ENCODE data around the gene CXXC5.

The CXXC5 gene

GRCh38 chr5:139651853-139652787 is 4.0 kb downstream of the CXXC5 start:
- peak; percentile 75 to 89 for DNase-seq

GRCh38 chr5:139652788-139653241 is 4.7 kb downstream of the CXXC5 start:
- peak in 1 of 2 donors; percentile 19 for DNase-seq

- DNase-seq = no peak
Observed at GRCh38 chr5:139653616-139654015, 5.5 kb downstream of the CXXC5 start.

DNA sequence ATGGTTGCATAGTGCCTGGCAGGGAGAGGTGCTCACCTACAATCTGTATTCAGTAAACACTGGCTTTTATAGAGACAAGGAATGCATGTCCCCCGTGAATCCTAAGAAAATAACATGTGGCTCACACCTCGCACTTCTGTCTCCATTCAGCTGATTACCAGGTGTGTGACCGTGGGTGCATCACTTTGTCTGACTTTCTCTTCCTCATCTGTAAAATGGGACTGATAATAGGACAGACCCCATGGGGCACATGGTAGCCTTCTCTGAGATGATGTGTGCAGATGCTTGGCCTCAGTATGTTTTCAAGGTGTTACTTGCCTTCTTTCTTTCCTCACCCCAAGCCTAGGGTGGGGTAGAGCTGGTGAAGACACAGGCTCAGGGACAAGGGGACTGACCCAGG is 6.3 kb downstream of the CXXC5 start:
- DNase-seq = no peak

DNA sequence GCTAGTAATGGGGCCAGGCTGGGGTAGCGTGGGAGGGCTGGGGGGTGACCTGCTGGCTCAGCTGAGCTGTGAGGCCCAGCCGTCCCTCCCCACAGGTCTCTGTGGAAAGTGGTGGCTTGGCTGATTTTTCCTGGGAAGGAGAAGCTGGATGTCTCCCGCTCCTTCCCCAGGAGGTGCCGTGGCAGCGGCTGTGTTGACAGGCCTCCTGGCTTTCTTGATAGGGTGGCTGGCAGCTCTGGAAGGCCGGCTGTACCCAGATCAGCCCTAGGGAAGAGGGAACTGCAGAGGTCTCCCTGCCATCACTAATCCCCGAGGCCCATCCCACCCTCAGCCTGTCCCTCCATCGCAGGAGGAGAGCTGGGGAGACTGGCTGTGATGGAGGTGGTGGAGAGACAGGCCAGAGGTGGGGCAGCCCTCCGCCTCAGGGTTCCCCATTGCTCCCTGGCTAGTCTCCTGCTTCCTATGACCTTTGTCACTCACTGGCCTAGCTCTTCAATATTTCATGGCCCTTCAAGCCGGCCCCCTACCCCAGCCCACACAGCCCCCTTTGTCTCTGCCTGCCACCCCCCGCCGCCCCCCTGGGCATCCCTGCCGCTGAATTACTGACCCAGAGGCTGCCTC is 6.8 kb downstream of the CXXC5 start:
- no peak for DNase-seq

DNA sequence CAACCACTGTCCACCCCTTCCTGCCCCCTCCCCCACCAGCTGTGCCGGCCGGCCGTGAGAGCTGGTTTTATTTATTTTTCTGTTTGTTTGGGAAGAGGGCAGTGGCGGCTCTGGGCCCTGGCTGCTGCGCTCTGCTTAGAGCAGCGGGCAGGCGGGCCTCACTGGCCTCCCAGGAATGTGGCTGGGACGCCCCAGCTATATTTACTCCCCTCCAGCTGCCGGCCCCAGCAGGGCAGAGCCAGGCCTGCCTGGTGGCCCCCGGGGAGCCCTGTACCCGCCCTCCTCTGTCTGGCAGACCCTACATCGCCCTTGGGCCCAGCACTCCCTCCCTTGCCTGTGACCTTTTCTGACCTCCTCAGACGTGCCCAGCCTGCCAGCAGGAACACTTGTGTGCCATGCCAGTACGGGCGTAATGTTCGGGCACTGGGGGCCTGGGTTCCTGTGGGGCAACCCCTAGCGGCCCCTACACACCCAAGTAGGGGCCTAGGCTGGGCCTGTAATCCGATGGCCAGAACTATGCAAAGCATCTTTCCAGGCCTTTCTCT is 7.7 kb downstream of the CXXC5 start:
- DNase-seq = no peak

- no peak for DNase-seq
Observed at GRCh38 chr5:139657363-139658321, 9.5 kb downstream of the CXXC5 start.

- DNase-seq = no peak
Observed at GRCh38 chr5:139658501-139658927, 10.4 kb downstream of the CXXC5 start.

DNA sequence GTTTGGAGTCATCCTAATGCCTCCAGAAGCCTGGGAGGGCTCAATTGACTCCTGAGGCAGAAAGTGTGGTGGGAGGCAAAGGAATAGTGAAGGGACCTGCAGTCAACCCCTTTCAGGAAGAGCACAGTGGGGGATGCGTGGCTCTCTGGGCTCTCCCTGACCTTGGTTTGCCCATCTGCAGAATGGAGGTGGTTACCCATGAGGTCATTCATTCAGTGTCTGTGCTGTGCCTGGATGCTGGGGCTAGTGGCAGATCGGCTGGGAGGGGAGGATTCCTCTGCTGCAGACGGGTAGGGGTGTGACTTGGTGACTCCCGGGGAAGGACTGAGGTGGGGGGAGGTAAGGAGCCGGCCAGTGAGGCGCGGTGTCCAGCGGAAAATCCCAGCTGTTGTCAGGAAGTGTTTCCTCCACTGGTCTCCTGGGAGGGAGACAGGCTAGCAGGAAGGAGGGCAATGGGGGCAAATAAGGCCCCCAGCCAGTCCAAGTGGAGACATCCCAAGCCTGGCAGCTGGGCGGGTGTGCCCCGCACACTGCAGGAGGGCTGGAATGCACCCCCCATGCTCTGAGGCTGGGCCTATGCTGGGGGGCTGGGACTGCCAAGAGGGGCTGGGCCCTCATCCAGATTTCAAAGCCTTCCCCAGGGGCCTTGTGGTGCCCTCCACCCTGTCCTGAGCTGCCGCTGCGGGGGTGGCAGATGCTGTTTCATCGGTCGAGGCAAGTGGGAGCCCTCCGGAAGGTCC is 10.9 kb downstream of the CXXC5 start:
- DNase-seq = no peak

GRCh38 chr5:139659695-139660101 is 11.5 kb downstream of the CXXC5 start:
- no peak for DNase-seq

GRCh38 chr5:139660105-139660922 is 12.2 kb downstream of the CXXC5 start:
- no peak for DNase-seq

- DNase-seq = peak in 1 of 2 donors; percentile 81
Observed at GRCh38 chr5:139660923-139661814, 13.0 kb downstream of the CXXC5 start.

GRCh38 chr5:139662617-139663016 is 14.5 kb downstream of the CXXC5 start:
- DNase-seq = no peak

- DNase-seq = no peak
Observed at GRCh38 chr5:139663207-139664085, 15.3 kb downstream of the CXXC5 start.

DNA sequence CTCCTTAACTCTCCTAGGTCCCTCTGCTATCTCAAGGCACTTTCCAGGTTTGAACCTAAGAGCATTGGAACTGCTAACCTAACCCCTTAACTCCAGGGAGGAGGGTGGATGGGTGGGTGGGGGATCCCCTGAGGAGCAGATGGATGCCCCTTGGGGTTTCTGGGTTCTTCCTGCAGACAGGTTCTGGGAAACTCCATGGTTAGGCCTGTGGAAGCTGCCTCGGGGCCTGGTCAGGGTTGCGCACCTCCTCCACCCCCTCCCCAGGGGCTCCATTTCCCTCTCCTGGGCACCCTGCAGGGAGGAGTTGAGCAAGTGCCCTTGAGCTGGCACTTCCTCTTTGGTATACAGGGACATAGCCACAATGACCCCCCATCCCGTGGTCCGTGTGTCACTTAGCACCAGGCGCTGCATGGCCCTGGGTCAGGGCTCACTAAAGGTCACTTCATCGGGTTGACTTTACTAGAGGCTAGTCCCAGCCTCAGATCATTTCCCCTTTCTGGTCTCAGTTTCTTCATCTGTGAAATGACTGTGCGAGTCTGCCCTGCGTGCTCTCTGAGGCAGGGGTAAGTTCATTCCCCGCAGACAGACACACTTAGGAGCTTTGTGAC is 16.0 kb downstream of the CXXC5 start:
- peak in 1 of 2 donors; percentile 85 for DNase-seq

DNA sequence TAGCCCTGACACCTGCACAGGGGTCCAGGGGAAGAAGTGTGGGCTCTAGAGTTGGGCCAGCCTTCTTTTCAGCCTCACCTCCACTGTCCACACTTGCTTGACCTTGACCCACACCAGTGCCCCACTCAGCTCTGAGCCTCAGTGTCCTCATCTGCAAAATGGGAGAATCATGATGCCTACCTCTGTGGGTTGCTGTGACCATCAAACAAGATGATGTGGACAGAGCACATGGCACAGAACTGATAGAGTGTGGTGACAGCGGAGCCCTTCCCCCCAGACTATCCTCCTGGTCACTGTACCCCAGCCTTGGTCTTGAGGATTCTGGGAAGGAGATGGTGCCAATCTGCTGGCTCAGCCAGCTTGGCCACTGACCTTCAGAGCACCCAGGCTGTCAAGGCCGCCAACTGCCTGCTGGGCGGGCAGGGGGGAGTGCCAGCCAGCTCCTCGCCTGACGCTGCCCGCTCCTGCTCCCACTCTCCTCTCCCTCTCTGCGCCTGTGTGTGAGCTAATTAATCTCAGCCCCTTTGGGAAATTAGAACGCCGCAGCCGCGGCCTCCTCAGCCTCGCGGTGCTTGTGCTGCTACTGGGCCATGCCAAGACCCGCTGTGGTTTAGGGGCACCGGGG is 16.7 kb downstream of the CXXC5 start:
- no peak for DNase-seq

GRCh38 chr5:139665626-139666025 is 17.5 kb downstream of the CXXC5 start:
- DNase-seq = no peak

DNA sequence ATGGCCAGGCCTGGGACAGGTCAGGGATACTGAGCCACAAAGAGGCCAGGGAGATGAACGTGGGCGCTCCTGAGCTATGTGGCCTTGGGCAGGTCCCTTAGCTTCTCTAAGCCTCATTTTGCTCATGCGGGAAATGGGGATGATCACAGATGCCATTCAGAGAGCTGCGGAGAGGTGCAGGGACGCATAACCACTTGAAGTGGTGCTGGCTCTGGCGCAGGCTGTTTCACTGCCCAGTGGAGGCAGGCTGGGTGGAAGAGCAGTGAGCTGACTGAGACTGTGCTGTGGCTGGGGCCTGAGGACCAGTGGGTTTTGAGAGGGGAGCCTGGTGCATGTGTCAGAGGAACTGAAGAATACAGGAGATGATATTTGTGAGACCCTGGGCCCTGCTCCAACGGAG is 18.4 kb downstream of the CXXC5 start:
- DNase-seq = no peak

Data from CD4-positive, alpha-beta T cell treated with Interleukin-4 for 1 hour (primary cell).